AG09309 (cell line): ENCODE data around the gene PRSS1.
"Not testable (repeated sequence)": the region's sequence is repeated elsewhere in the genome, so short reads cannot be mapped to it uniquely, and the experiment has no call there.

ENCODE experiments used
- DNase-seq: peaks from one replicate; pipeline ENCODE4 v3.0.0-alpha.2; 2010; ENCODE audit warnings: low read depth
- H3K4me3 ChIP-seq: 2 replicates; pipeline ENCODE4 v1.5.1; 2011; ENCODE audit warnings: mild to moderate bottlenecking, low read depth, low read length, moderate library complexity; ENCODE audit not compliant: control insufficient read depth
- TF ChIP-seq, protein P1 (sequence below): IDR thresholded peaks from 2 replicates; pipeline ENCODE4 v1.5.1; 2011; ENCODE audit warnings: mild to moderate bottlenecking, low read depth, low read length, inconsistent platforms; ENCODE audit not compliant: insufficient read depth, control insufficient read depth; ENCODE audit errors: missing control alignments

Gene PRSS1

DNA sequence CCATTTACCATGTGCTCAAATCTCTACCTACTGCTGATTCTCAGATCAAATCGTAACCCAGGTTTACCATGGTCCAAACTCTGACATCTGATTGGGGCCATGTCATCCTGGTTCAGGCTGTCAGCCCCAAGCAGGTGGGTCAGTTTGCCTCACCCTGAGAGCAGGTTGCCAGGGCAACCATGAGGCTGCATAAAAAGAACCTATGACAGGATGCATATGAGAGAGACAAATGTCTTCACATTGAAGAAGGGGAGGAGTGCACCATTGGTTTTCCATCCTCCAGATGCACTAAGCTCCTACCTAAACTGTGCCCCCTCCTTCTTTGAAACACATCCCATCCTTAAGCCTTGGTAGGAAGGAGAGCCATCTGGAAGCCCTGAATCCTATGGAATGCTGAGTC, 10.2 kb downstream of the PRSS1 start:
- no peak for DNase-seq
- TF ChIP-seq, protein P1, sequence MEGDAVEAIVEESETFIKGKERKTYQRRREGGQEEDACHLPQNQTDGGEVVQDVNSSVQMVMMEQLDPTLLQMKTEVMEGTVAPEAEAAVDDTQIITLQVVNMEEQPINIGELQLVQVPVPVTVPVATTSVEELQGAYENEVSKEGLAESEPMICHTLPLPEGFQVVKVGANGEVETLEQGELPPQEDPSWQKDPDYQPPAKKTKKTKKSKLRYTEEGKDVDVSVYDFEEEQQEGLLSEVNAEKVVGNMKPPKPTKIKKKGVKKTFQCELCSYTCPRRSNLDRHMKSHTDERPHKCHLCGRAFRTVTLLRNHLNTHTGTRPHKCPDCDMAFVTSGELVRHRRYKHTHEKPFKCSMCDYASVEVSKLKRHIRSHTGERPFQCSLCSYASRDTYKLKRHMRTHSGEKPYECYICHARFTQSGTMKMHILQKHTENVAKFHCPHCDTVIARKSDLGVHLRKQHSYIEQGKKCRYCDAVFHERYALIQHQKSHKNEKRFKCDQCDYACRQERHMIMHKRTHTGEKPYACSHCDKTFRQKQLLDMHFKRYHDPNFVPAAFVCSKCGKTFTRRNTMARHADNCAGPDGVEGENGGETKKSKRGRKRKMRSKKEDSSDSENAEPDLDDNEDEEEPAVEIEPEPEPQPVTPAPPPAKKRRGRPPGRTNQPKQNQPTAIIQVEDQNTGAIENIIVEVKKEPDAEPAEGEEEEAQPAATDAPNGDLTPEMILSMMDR: no peak

DNA sequence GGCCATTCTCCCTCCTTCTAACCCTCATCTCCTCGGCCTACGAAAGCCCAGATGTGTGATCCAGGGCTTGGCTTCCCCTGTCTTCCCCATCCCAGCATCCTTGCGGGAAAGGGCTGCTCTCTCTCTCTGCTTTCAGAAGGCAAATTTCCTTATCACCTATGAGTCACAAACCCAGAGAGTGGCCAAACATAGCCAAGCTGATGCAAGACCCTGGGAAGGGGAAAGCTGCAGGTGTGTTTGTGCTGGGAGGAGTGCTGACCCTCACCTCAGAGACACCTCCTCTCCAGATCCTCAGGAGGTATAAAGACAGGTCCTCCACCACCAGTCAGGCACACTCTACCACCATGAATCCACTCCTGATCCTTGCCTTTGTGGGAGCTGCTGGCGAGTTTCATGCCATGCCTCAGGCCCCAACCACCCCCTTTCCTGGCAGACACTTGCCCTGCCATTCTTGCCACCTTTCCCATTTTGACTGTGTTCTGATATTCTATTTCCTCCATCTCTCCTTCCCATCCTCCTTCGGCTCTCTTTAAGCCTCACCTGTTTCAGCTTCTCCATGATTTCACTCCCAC, 10.9 kb downstream of the PRSS1 start:
- TF ChIP-seq, protein P1: no peak
- no peak overlapping the region for H3K4me3 ChIP-seq
- no peak for DNase-seq

More for the DNA sequence above, 10.2 kb downstream of the PRSS1 start:
- no peak overlapping the region for H3K4me3 ChIP-seq

DNA sequence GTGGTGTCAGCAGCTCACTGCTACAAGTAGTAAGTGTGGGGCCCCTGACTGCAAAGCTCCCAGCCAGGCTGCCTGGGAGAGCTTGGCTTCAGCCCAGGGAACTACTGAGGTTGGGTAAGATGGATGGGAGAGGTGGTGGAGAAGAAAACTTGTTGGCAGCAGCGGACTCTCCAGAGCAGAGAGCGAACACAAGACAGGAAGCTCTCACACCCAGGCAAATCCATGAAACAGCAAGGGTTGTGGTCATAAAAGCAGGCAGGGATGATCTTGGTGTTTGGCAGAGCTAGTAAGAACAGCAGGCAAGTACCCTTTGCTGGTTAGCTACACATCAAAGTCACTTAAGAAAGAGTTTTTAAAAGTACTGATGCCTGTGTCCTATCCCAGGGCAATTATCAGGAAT, 12.3 kb downstream of the PRSS1 start:
- DNase-seq, H3K4me3 ChIP-seq: not testable (repeated sequence)

DNA sequence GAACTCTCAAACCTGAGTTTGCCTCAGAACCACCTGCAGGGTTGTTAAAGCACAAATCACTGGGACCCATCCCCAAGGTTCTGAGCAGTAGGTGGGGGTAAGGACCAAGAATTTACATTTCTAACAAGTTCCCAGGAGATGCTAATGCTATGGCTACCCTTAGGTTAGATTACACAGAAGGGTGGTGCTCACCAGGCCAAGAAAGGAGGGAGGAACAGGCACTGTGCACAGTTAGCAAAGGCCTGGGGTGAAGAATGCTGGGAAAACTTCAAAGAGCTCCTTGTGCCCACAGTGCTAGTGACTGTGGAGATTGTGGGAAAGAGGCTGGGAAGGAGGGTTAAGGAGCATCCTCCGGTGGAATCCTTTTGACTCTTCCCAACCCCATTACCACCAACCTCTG, 12.8 kb downstream of the PRSS1 start:
- TF ChIP-seq, protein P1: no peak
- DNase-seq: no peak
- no peak overlapping the region for H3K4me3 ChIP-seq

DNA sequence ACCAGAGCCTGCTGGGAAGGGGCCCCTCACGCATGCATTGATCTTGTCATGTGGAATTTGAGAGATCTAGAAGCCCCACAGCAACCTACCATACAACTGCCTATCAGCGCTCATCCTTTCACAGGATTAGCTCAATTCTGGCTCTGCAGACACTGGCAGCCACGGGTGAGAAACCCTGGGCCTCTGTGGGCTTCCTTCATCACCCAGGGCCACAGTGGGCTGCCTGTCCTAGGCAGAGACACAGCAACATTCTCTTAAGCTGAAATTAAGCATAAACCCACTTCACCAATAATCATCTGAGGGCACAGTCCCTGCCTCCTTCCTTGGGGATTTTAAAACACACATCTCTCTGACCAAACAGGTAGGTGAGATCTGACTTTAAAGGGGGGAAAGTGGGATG, 18.2 kb downstream of the PRSS1 start:
- no peak for DNase-seq
- no peak overlapping the region for H3K4me3 ChIP-seq
- TF ChIP-seq, protein P1: no peak

DNA sequence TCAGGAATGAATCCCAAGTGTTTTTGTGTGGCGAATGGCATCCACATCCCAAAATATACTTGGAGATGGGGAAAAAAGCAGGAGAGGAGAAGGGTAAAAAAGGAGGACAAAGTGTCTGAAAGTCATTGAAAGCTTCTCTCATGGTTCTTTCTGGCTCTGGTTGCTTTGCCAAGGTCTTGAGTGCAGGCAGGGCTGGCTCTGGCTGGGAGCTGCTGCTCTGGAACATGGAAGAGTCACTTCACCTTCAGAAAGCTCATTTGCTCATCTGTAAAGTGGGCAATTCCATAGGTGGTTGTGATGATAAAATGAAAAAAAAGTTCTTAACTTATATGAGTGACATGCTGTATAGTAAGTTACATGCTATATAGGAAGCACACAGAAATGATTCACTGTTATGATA, 18.6 kb downstream of the PRSS1 start:
- no peak overlapping the region for H3K4me3 ChIP-seq
- TF ChIP-seq, protein P1: no peak
- DNase-seq: no peak

DNA sequence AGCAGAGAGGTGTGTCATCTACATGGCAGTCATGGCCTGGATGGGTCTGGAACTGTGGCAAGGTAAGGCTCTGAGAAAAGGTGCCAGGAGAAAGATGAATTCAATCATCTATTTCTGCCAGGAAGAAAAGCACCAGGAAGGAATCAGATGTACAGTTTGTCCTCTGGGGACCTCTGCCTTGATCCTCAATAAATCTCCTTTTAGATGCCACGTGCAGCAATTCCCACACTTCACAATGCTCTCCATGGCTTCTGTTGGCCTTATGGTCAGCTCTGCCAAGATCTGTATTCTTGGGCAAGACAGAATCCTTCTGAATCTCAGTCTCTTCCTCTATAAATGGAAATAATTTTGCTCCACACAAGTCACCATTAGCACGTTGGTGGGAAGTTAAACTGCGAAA, 19.6 kb downstream of the PRSS1 start:
- H3K4me3 ChIP-seq, DNase-seq: not testable (repeated sequence)

DNA sequence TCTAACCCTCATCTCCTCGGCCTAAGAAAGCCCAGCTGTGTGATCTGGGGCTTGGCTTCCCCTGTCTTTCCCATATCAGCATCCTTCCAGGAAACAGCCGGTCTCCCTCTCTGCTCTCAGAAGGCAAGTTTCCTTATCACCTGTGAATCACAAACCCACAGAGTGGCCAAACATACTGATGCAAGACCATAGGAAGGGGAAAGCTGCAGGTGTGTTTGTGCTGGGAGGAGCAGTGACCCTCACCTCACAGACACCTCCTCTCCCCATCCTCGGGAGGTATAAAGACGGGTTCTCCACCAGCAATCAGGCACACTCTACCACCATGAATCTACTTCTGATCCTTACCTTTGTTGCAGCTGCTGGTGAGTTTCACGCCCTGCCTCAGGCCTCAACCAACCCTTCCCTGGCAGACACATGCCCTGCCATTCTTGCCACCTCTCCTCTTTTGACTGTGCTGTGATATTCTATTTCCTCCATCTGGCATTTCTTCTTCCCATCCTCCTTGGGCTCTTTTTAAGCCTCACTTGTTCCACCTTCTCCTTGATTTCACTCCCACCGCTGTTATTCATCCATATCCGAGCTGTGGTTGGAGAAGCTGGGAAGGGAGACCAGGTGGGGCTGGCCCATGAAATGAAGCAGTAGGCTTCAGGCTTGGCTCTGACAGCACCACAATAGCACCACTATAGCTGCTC, 21.5 kb downstream of the PRSS1 start, which contains the start of gene PRSS2:
Gene PRSS2 (plus strand): TSS at position 310 of the 692 bp plus-strand sequence. CDS start 13 bp downstream, at position 323.
- no peak within 1 kb of the TSS for H3K4me3 ChIP-seq
- TF ChIP-seq, protein P1: no peak
- no peak for DNase-seq
